Tibial nerve (tissue), 4 donors: ENCODE measurements around the gene NETO2. TPM values are rescaled to one million over a fixed set of nuclear protein-coding genes. Genes with fewer than 3 reads are reported as not detected.

Experiments used
- DNase-seq, 2 donors: peaks; one replicate each; pipeline ENCODE4 v3.0.0-alpha.2; 2019; ENCODE audit warnings: low spot score in 2 of 2
- H3K27ac ChIP-seq, 4 donors: fragments of 200-600 bp; sonication (generic) in 3 of 4; one replicate each; pipeline ENCODE4 v1.5.1; 2017 to 2019; ENCODE audit warnings: mild to moderate bottlenecking in 1 of 4
- H3K27me3 ChIP-seq, 2 donors: fragments of 200-600 bp; sonication (generic) in 1 of 2; one replicate each; pipeline versions ENCODE4 v1.5.1 to v1.6.0; 2017 to 2019
- H3K36me3 ChIP-seq, 3 donors: fragments of 200-600 bp; sonication (generic); one replicate each; pipeline ENCODE4 v1.5.1; 2018 to 2019
- H3K4me1 ChIP-seq, 4 donors: fragments of 200-600 bp; sonication (generic) in 3 of 4; one replicate each; pipeline ENCODE4 v1.5.1; 2017 to 2019
- H3K4me3 ChIP-seq, 4 donors: fragments of 200-600 bp; sonication (generic) in 3 of 4; one replicate each; pipeline ENCODE4 v1.5.1; 2017 to 2019; ENCODE audit warnings: mild to moderate bottlenecking in 1 of 4, moderate library complexity in 1 of 4
- H3K9me3 ChIP-seq, 4 donors: fragments of 200-600 bp; sonication (generic) in 3 of 4; one replicate each; pipeline ENCODE4 v1.5.1; 2017 to 2019
- EP300 ChIP-seq, 2 donors: sonication (generic); formaldehyde crosslinking; IDR thresholded peaks; one replicate each; pipeline ENCODE4 v1.6.1; 2017; ENCODE audit warnings: antibody characterized with exemption in 2 of 2, mild to moderate bottlenecking in 1 of 2
- POLR2A ChIP-seq, 2 donors: fragments of 450-650 bp; IDR thresholded peaks; one replicate each; pipeline ENCODE4 v1.6.1; 2017; ENCODE audit warnings: antibody characterized with exemption in 2 of 2, mild to moderate bottlenecking in 2 of 2, moderate library complexity in 2 of 2
- WGBS, 2 donors: methylation state at CpG; one replicate each; pipeline ENCODE4 v1.1.5; 2018; 5-methylcytosine and 5-hydroxymethylcytosine counted together
- total RNA-seq, 4 donors: library from RNA; depleted of rRNA; stranded (reverse); fragments of >200 nt; gene quantifications; one replicate each; pipeline ENCODE4 v1.1.0, GENCODE V29; 2016
- TF ChIP-seq, protein P1 (sequence below), 5 experiments: fragments of 200-600 bp in 3 of 5; fragments of 450-650 bp in 2 of 5; sonication (generic) in 3 of 5; IDR thresholded peaks; one replicate each; pipeline ENCODE4 v1.5.1; 2016 to 2019; ENCODE audit warnings: antibody characterized with exemption in 5 of 5, mild to moderate bottlenecking in 3 of 5, moderate library complexity in 2 of 5

The NETO2 gene
- total RNA-seq, 4 donors from 2014 or later, result 0.63 to 3.3 (median 0.72) TPM

DNA sequence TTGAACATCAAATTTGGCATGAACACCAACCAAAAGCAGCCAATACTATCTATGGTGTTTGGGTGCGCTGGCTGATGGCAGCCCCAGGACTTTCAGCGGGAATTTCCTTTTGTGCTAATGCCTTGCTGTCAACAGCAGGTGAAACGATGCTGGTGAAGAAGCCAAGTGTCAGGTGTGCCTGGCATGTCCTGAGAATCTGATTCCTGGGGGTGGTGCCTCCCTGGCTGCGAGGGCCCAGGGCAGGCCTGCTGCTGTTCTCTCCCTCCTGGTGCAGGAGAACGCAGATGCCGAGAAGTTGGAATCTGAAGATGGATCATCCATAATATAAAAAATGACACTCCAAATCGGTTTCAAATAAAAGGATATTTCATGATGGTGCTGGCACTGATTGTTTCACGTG is 108.3 kb downstream of the NETO2 start:
- TF ChIP-seq EP300 (IDR thresholded peaks at IDR 0.05), result no peak
- TF ChIP-seq, protein P1, sequence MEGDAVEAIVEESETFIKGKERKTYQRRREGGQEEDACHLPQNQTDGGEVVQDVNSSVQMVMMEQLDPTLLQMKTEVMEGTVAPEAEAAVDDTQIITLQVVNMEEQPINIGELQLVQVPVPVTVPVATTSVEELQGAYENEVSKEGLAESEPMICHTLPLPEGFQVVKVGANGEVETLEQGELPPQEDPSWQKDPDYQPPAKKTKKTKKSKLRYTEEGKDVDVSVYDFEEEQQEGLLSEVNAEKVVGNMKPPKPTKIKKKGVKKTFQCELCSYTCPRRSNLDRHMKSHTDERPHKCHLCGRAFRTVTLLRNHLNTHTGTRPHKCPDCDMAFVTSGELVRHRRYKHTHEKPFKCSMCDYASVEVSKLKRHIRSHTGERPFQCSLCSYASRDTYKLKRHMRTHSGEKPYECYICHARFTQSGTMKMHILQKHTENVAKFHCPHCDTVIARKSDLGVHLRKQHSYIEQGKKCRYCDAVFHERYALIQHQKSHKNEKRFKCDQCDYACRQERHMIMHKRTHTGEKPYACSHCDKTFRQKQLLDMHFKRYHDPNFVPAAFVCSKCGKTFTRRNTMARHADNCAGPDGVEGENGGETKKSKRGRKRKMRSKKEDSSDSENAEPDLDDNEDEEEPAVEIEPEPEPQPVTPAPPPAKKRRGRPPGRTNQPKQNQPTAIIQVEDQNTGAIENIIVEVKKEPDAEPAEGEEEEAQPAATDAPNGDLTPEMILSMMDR (IDR thresholded peaks at IDR 0.05), result no peak
- TF ChIP-seq POLR2A (IDR thresholded peaks at IDR 0.05), result no peak
- WGBS, 2 donors, result 86 to 89% methylated on average over 8 of the region's 8 CpGs

DNA sequence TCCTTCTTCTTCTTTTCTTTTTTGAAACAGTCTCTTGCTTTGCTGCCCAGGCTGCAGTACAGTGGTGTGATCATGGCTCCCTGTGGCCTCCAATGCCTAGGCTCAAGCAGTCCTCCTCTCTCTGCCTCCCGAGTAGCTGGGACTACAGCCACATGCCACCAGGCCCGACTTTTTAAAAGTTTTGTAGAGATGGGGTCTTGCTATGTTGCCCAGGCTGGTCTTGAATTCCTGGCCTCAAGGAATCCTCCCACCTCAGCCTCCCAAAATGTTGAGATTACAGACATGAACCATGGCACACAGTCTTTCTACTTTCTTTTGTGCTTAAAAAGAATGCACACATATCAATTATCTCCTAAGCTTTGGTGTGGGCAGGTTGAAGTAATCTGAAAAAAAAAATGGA is 109.3 kb downstream of the NETO2 start:
- TF ChIP-seq EP300 (IDR thresholded peaks at IDR 0.05) (no peak), POLR2A (IDR thresholded peaks at IDR 0.05) (no peak)
- TF ChIP-seq, protein P1 (IDR thresholded peaks at IDR 0.05), result no peak
- WGBS, 2 donors, result 90 to 98% methylated on average over 2 of the region's 2 CpGs

More for the DNA sequence above, 108.3 kb downstream of the NETO2 start:
- Histone ChIP-seq H3K4me1 (peaks cover 0 to 6% (median 0%) of the 10 kb centered on the region in 4 donors), H3K27ac (no peak overlapping the region), H3K4me3 (no peak overlapping the region), H3K27me3 (no peaks in the 10 kb centered on the region), H3K9me3 (no peaks in the 10 kb centered on the region), H3K36me3 (no peaks in the 10 kb centered on the region)
- no peak for DNase-seq

DNA sequence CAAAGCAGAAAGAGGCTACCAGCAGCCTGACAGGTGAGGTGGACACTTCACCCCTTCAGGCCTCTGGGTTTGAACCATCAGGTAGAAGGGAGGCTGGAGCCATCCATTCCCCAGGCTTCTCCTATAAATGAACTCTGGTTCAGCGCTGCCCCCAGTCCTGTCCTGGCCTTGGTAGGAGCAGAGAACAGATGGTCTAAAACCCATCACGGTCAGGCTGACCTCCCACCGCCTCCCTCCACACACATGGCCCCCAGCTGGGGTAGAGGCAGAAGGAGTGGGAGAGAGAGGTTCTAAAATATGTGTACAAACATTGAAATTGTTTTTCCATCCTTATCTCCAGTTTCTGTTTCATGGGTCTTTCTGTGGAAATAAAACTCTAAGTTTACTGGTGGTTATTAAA is 110.6 kb downstream of the NETO2 start:
- Histone ChIP-seq H3K36me3 (no peaks in the 10 kb centered on the region), H3K9me3 (no peaks in the 10 kb centered on the region), H3K4me1 (peaks cover 0 to 3% (median 0%) of the 10 kb centered on the region in 4 donors), H3K27me3 (no peaks in the 10 kb centered on the region), H3K4me3 (no peak overlapping the region), H3K27ac (no peak overlapping the region)
- no peak for DNase-seq
- TF ChIP-seq POLR2A (IDR thresholded peaks at IDR 0.05) (no peak), EP300 (IDR thresholded peaks at IDR 0.05) (no peak)
- TF ChIP-seq, protein P1 (IDR thresholded peaks at IDR 0.05), result no peak
- WGBS, 2 donors, result 72 to 91% methylated on average over 3 of the region's 3 CpGs

More for the DNA sequence above, 109.3 kb downstream of the NETO2 start:
- no peaks in the 10 kb centered on the region for H3K9me3 ChIP-seq
- H3K36me3 ChIP-seq, result no peaks in the 10 kb centered on the region
- H3K4me1 ChIP-seq, result peaks cover 0 to 6% (median 0%) of the 10 kb centered on the region in 4 donors
- DNase-seq, result no peak
- H3K4me3 ChIP-seq, result no peak overlapping the region
- no peak overlapping the region for H3K27ac ChIP-seq
- no peaks in the 10 kb centered on the region for H3K27me3 ChIP-seq

DNA sequence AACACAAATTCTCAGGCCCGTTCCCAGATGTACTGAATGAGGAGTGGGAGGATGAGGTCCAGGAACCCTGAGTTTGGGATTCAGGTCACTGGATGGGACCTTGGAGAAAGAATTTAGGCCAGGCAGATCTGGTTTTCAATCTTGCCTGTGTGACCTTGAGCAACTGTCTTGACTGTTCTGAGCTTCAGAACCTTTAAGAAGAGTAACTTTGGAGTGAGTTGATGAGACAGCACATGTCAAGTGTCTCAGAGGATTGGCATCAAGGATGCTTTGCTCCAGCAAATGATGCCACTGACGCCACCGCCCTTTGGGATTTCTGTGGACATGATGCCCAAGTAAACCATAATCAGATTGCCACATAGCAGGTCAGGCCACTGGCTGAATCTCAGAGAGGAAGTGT is 114.0 kb downstream of the NETO2 start:
- 78 to 84% methylated on average over 3 of the region's 3 CpGs for WGBS, 2 donors

DNA sequence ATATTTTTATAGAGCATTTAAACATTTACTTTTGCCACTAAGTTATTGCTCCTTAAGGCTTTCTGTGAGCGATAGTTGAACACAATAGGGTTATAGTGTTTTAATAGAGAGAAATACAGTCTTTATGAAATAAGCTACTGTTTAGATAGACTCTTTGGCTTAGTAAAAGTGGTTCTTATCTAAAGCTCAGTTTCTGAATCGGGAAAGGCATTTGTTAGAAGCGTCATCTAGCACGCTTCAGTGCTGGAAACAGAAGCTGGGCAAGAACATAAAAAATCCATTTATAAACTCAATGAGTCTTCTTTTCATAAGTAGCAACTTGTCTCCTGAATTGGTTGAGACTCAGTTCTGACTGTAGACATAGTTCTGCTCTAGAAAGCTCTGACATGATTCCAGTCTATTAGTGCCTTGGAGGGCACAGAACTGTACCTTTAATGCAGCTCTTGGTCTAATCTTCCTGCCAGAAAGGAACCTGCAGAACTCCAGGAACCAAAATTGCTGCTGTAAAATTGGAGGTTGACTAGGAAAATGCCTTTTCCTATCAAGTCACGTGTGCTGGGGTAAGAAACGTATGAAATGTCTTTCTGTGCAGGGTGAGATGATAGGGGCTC is 114.9 kb downstream of the NETO2 start:
- DNase-seq, result no peak
- Histone ChIP-seq H3K36me3 (no peaks in the 10 kb centered on the region), H3K4me3 (no peak overlapping the region), H3K27me3 (no peaks in the 10 kb centered on the region), H3K9me3 (no peaks in the 10 kb centered on the region), H3K27ac (peak overlapping the region in 1 of 4 donors; percentile 4), H3K4me1 (no peaks in the 10 kb centered on the region)
- WGBS, 2 donors, result 40 to 45% methylated on average over 6 of the region's 6 CpGs
- TF ChIP-seq EP300 (IDR thresholded peaks at IDR 0.05), result no peak
- TF ChIP-seq POLR2A (IDR thresholded peaks at IDR 0.05), result no peak
- TF ChIP-seq, protein P1 (IDR thresholded peaks at IDR 0.05), result no peak

More for the DNA sequence above, 114.0 kb downstream of the NETO2 start:
- no peak for TF ChIP-seq POLR2A (IDR thresholded peaks at IDR 0.05)
- TF ChIP-seq, protein P1 (IDR thresholded peaks at IDR 0.05), result no peak
- TF ChIP-seq EP300 (IDR thresholded peaks at IDR 0.05), result no peak
- H3K4me1 ChIP-seq, result no peaks in the 10 kb centered on the region
- H3K27ac ChIP-seq, result no peak overlapping the region
- DNase-seq, result no peak
- no peaks in the 10 kb centered on the region for H3K9me3 ChIP-seq
- no peaks in the 10 kb centered on the region for H3K27me3 ChIP-seq
- no peaks in the 10 kb centered on the region for H3K36me3 ChIP-seq
- H3K4me3 ChIP-seq, result no peak overlapping the region

Other genes starting within 250 kb of the NETO2 start
- 10 to 100 TPM; 27.2 to 48.5 (median 31.7) TPM for gene DNAJA2, start 170.3 kb downstream of the NETO2 start, total RNA-seq